ENCODE results near the gene LAMA1.
A peak's percentile ranks its signal among the peaks of the same experiment; 100 is the strongest.
"Not testable (repeated sequence)": the region's sequence is repeated elsewhere in the genome, so short reads cannot be mapped to it uniquely, and the experiment has no call there.

Gene LAMA1

GRCh38 chr18:6947338-6948030 is 170.1 kb downstream of the LAMA1 start:
- DNase-seq (ENCODE audit: low spot score) = no peak

GRCh38 chr18:6943143-6943542 is 174.5 kb downstream of the LAMA1 start:
- no peak for DNase-seq (ENCODE audit: low spot score)

GRCh38 chr18:6942742-6943141 is 174.9 kb downstream of the LAMA1 start:
- no peak for DNase-seq (ENCODE audit: low spot score)

GRCh38 chr18:6941996-6942395 is 175.6 kb downstream of the LAMA1 start:
- DNase-seq (ENCODE audit: low spot score) = no peak

GRCh38 chr18:6940451-6940850 is 177.1 kb downstream of the LAMA1 start:
- DNase-seq (ENCODE audit: low spot score) = no peak

- DNase-seq (ENCODE audit: low spot score) = no peak
These were observed 177.6 kb downstream of the LAMA1 start for GRCh38 chr18:6939972-6940371.

- not testable (repeated sequence) for DNase-seq (ENCODE audit: low spot score)
These were observed 179.2 kb downstream of the LAMA1 start for GRCh38 chr18:6938403-6938802.

- no peak for DNase-seq (ENCODE audit: low spot score)
These were observed 179.6 kb downstream of the LAMA1 start for GRCh38 chr18:6938003-6938402.

- DNase-seq (ENCODE audit: low spot score) = no peak
These were observed 182.7 kb downstream of the LAMA1 start for GRCh38 chr18:6934859-6935258.

- DNase-seq (ENCODE audit: low spot score) = peak; percentile 59
These were observed 188.1 kb downstream of the LAMA1 start for GRCh38 chr18:6929370-6930102.

- no peak for DNase-seq (ENCODE audit: low spot score)
These were observed 189.2 kb downstream of the LAMA1 start for GRCh38 chr18:6928359-6928758.

GRCh38 chr18:6927153-6927552 is 190.4 kb downstream of the LAMA1 start:
- no peak for DNase-seq (ENCODE audit: low spot score)

GRCh38 chr18:6923220-6923619 is 194.4 kb downstream of the LAMA1 start:
- DNase-seq (ENCODE audit: low spot score) = no peak

GRCh38 chr18:6921571-6921970 is 196.0 kb downstream of the LAMA1 start:
- DNase-seq (ENCODE audit: low spot score) = no peak

- DNase-seq (ENCODE audit: low spot score) = peak; percentile 72
These were observed 197.3 kb downstream of the LAMA1 start for GRCh38 chr18:6920099-6920955.

- DNase-seq (ENCODE audit: low spot score) = no peak
These were observed 200.5 kb downstream of the LAMA1 start for GRCh38 chr18:6917072-6917471.

GRCh38 chr18:6901286-6901926 is 216.2 kb downstream of the LAMA1 start:
- no peak for DNase-seq (ENCODE audit: low spot score)

- DNase-seq (ENCODE audit: low spot score) = no peak
These were observed 225.8 kb downstream of the LAMA1 start for GRCh38 chr18:6891788-6892187.

All from ecto neural progenitor cell (in vitro differentiated cells).